ENCODE results near the gene CGB2. TPM values are rescaled to one million over a fixed set of nuclear protein-coding genes. Genes with fewer than 3 reads are reported as not detected.
"Not testable (repeated sequence)": the region's sequence is repeated elsewhere in the genome, so short reads cannot be mapped to it uniquely, and the experiment has no call there.

Gene CGB2
- total RNA-seq, 1 experiment from 2014 or later: 0.71 TPM

DNA sequence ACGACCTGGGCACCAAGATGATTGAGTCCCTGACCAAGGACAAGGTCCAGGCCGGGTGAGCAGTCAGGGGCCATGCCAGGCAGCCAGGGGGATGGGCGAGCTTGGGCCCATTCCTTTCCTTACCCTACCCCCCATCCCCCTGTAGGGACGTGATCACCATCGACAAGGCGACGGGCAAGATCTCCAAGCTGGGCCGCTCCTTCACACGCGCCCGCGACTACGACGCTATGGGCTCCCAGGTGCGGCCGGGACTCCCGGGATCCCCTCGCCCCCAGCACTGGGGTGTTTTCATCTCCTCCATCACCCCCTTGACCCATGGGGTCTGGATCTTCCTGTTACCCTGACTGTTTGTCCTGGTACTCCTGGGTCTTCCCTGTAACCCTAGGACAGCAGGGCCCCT is 21.9 kb upstream of the CGB2 start:
- no peak for DNase-seq (ENCODE audit: low read depth)

GRCh38 chr19:49010453-49010852 is 21.2 kb upstream of the CGB2 start:
- DNase-seq (ENCODE audit: low read depth): no peak

DNA sequence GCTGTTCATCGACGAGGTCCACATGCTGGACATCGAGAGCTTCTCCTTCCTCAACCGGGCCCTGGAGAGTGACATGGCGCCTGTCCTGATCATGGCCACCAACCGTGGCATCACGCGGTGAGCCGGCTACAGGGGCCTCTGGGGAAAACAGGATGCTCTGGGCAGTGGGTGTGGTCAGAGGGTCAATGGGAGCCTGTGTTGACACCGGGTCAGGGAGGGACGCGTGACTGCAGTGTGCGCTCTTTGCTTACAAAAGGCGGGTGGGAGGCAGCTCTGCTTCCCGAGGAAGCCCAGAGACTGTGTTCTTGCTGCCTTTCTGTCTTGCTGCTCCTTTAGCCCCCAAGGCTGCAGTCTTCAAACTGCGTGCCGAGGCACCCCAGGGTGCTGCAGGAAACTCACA is 20.5 kb upstream of the CGB2 start:
- no peak for DNase-seq (ENCODE audit: low read depth)

GRCh38 chr19:49014123-49014869 is 17.4 kb upstream of the CGB2 start:
- no peak for DNase-seq (ENCODE audit: low read depth)

DNA sequence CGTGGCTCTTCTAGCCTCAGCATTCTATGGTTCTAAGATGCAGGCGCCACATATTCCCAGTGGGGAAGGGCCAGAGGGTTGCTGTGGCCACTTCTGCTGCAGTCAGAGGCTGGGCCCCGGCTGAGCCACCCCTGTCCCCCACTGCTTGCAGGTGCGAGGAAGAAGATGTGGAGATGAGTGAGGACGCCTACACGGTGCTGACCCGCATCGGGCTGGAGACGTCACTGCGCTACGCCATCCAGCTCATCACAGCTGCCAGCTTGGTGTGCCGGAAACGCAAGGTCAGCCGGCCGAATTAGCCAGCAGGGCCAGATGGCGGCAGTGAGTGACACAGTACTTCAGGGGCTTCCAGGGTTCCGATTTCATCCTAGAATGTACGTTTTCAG is 16.8 kb upstream of the CGB2 start:
- DNase-seq (ENCODE audit: low read depth): no peak

- no peak for DNase-seq (ENCODE audit: low read depth)
Observed at GRCh38 chr19:49016067-49016839, 15.4 kb upstream of the CGB2 start.

DNA sequence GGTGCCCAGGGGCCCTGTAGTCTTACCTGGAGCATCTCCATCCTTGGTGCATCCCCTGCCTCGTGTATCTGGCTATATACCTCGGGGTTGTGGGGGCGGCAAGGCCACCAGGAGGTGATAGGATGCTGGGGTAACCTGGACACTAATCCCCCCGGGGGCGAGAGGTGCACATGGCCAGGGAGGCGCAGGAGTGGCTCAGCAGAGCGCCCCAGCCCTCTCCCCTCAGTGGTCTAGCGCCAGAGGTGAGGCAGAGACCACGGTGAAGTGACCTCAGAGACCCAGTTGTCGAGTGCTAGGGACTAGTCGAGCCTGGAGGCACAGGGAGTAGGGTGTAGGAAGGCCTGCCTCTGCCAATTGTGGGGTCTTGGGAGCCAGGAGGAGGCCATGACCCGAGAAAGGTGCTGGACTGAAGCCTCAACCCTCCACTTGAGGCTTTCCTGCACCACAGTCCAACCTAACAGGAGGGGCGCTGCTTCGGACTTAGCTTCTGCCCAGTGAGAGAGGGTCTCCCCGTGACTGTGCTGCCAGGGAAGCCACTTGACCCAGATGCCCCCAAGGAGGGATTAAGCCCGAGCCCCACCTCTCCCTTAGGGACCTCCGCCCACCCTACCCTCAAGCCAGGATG is 14.5 kb upstream of the CGB2 start, which contains the start of gene LHB:
TSS of gene LHB (minus strand) at position 51 of the 625 bp plus-strand sequence. CDS start at position 41, 10 bp downstream.
- DNase-seq (ENCODE audit: low read depth): no peak

GRCh38 chr19:49017666-49018351 is 13.9 kb upstream of the CGB2 start:
- DNase-seq (ENCODE audit: low read depth): no peak

GRCh38 chr19:49018388-49019241 is 13.1 kb upstream of the CGB2 start:
- DNase-seq (ENCODE audit: low read depth): not testable (repeated sequence)

DNA sequence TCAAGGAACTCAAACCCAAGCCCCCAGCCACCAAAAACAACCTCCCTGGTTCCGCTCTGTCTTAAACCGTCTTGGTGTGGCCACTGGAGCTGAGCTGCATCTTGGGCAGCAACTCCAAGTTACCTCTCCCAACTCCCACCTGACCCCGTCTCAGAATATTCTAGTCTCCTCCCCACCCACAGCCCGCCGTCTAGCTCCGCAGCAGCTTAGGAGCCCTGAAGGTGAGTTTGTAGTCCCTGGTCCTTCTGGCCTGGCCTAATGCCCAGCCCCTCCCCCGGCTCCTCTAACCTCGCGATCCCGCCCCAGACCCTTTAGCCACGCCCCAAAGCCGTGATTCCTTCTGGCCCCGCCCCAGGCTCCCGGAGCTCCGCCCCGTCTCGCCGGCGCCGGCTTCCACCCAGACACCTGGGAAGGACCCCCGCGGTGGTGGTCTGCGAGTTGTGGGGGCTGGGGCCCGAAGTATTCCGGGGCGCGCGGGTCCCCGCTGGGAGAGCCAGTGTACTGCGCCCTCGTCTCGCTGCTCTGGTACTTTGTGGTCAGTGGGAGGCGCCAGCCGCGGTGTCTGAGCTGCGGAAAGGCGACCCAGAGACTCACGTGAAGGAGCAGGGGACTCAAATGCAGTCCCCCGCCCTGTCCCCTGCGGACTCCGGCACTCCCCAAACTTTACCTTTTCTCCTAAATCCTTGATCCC is 12.3 kb upstream of the CGB2 start:
- no peak for DNase-seq (ENCODE audit: low read depth)

DNA sequence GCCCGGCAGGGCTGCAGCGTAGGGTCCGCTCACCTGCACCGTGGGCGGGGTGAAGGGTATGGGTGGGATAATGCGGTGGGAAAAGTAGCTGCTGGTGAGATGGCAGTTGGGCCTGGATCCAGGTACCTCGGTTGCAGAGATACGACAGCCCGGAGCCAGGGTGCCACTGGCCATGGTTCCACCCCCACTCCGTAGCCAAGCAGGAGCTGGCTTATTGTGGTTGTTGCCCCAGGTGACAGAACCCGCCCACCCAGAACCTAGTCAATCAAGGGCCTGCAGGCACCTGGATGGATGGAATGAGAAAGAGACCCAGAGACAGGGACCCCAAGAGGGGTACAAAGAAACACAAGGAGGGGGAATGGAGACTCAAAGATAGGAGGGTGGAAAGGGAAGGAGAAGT is 11.3 kb upstream of the CGB2 start:
- DNase-seq (ENCODE audit: low read depth): no peak

GRCh38 chr19:49020931-49021895 is 10.5 kb upstream of the CGB2 start:
- DNase-seq (ENCODE audit: low read depth): peak; percentile 76

- DNase-seq (ENCODE audit: low read depth): no peak
Observed at GRCh38 chr19:49022116-49022515, 9.6 kb upstream of the CGB2 start.

DNA sequence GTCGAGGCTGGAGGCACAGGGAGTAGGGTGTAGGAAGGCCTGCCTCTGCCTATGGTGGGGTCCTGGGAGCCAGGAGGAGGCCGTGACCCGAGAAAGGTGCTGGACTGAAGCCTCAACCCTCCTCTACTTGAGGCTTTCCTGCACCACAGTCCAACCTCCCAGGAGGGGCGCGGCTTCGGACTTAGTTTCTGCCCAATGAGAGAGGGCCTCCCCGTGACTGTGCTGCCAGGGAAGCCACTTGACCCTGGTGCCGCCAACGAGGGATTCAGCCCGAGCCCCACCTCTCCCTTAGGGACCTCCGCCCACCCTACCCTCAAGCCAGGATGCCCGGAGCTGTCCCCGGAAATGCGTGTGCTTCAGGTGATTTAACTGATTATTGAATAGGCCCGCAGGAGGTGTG is 7.5 kb upstream of the CGB2 start, which contains the start of gene CGB3:
TSS of gene CGB3 (minus strand) at position 101 of the 400 bp plus-strand sequence. CDS start 362 bp downstream, outside the sequence.
- not testable (repeated sequence) for DNase-seq (ENCODE audit: low read depth)

GRCh38 chr19:49025088-49025487 is 6.6 kb upstream of the CGB2 start:
- DNase-seq (ENCODE audit: low read depth): not testable (repeated sequence)

DNA sequence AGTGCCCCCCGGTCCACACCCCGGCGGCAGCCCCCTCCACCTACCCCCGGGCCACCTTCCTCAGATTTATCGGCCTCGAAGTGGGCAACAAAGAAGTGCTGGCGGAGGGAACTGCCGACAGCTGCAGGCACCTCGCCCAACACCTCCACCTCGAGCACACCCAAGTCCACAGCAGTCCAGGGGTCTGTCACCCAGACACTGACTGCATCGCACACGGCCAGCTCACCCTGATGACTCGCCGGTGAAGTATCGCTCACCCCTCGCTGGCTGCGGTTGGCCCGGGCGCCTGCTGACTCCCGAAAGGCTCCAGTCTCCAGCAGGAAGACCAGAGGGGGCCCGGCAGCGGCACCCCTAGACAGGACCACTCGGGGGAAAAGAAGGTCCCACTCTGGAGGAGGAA is 6.1 kb upstream of the CGB2 start:
- not testable (repeated sequence) for DNase-seq (ENCODE audit: low read depth)

DNA sequence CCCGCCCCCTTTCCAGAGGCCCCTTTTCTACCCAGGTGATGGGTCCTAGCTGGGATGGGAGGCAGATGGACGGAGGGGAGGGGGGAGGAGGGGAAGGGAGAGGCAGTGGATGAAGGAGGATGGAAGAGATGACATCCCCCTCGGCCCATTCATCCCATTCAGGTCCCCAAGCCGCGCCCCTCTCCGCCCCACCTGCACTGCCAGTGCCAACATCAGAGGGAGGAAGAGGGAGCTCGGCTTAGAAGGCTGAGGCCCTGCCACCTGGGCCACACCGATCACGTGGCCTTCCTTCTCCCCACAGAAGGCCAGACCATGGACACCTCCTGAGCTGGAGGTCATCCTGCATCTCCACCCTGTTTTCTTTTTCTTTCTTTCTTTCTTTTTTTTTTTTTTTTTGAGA is 3.0 kb upstream of the CGB2 start:
- DNase-seq (ENCODE audit: low read depth): not testable (repeated sequence)

- DNase-seq (ENCODE audit: low read depth): not testable (repeated sequence)
Observed at GRCh38 chr19:49029749-49030148, 1.9 kb upstream of the CGB2 start.

DNA sequence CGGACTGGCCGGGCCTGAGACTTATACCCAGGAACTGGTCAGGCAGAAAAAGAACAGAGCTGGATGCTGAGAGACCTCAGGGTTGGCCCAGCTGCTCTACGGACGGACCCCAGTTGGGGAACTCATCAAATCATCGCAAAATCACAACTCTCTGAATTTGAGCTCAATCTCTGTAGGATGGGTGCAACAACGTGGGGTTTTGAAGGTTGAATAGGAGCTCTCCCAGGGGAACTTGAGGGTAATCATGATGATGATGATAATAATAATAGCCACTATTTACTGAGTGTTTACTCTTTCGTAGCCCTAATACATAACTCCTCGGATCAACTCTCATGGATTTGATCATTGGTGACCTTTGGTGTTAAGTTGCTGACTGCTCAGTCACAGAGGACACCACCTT is 1.4 kb upstream of the CGB2 start:
- not testable (repeated sequence) for DNase-seq (ENCODE audit: low read depth)
